SH-SY5Y (cell line): ENCODE data around the gene PLXNA3.

Source experiments
- GATA2 ChIP-seq: IDR thresholded peaks from 2 replicates; pipeline ENCODE4 v1.6.1; 2011; ENCODE audit warnings: mild to moderate bottlenecking, low read depth, low read length
- GATA3 ChIP-seq: IDR thresholded peaks from 2 replicates; pipeline ENCODE4 v1.6.1; 2011; ENCODE audit warnings: low read depth, mild to moderate bottlenecking, low read length, moderate library complexity

DNA sequence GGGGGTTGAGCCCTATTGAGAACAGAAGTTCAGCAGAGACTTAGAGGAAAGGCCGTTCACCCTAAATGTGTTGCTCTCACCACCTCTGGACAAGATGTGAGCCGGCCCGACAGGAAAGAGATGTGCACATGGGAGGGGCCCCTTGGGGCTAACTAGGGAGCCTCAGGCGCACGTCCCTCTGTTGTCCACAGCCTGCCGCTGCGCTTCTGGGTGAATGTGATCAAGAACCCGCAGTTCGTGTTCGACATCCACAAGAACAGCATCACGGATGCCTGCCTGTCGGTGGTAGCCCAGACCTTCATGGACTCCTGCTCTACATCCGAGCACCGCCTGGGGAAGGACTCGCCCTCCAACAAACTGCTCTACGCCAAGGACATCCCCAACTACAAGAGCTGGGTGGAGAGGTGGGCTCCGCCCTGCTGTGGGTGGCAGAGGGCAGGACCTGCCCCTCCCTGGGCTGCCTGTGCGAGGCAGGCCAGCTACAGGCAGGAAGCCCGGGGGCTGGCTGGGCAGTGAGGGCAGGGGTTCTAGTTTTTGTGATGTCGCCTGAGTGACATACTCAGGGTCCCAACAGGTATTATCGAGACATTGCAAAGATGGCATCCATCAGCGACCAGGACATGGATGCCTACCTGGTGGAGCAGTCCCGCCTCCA lies 13.0 kb downstream of the PLXNA3 start:
- no peak for TF ChIP-seq GATA2
- no peak for TF ChIP-seq GATA3
